NCI-H2196 treated with DMSO at 0.1 percent for 48 hours (cell line): ENCODE results near the gene NBEA.
"Not testable (repeated sequence)": the region's sequence is repeated elsewhere in the genome, so short reads cannot be mapped to it uniquely, and the experiment has no call there.

Source experiments
- DNase-seq: peaks from one replicate; lab custom pipeline; 2025; ENCODE audit not compliant: unreplicated experiment; lab: John Stamatoyannopoulos, UW

The NBEA gene

DNA sequence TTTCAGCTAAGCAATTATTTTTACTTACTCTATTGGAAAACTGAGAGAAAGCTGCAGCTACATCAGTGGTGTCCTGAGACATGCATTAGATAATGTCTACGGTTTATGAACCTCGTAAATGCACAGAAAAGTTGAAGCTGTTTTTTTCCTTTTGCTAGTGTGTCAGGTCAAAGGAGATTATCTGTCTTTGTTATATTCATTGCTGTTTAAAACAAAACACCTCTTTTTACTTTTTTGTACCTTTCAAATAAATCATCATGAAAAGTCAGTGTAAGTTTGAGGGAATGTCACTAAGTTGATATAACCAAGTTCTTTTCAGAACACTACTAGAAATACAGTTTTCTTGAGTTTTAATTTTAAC, 2.2 kb downstream of the NBEA start:
- DNase-seq, result no peak

DNA sequence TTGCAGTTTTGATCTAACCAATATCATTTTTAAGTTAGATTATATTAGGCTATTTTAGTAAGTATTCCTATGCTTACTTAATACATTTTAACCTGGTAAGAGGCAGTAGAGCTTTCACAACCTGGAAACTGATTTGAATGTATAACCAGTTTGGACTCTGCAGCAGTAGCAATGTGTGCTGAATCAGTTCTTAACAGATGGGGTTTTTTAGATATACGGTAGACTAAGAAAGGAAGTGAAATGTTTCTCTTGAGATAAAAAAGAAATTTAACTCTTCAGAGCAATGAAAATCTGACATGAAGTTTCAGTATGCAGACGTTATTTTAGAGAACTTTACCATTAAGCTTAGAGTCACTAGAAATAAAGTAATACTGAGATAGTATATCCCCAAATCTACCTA, 2.7 kb downstream of the NBEA start:
- no peak for DNase-seq

DNA sequence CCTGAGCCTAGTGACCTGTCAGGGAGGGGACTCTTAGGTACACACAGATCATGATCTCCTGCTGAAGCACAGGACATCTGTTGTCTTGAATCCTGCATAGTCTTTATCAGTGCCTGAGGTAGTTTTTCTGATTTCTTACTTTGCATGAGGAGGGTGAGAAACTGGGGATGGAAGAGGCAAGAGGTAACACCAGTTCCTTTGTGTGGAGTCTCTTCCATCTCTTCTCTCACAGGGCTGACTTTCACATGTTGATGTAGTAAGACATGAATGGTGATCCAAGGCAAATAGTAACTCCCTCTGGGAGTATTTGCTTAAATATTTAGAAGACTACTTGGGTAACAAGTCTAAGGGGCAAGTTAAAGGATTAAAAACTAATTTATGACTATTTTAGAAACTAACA, 9.5 kb downstream of the NBEA start:
- DNase-seq, result no peak

DNA sequence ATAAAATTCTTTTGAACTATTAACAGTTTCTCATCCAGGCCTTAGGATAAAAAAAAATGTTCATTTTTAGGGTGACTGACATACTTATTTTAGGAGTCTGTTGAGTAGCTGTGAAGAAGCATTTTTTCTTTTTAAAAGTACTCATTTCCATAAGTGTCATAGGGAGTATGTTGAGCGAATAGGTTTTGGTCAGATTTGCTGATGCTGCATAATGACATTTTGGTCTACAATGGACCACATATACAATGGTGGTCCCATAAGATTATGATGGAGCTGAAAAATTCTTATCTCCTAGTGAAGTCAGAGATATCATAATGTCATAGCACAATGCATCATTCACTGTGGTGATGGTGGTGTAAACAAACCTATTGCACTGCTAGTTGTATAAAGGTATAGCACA, 17.4 kb downstream of the NBEA start:
- no peak for DNase-seq

DNA sequence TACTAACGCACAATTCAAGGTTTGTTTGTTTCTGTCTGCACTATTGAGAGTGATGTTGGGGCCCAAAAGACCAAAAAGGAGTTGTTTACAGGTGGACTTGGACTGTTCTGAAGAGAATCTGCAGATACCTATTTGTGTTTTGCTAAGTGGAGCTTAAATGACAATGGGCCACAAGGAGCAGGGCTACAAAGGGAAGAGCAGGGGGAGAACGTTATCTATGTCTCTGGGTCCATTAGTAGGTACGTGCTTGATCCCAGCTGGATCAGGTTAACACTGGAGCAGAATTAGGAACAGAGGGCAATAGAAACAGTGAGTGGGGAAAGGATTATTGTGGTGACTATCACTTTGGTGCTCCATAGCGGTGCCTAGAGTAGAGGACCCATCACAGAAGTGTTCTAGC, 22.5 kb downstream of the NBEA start:
- no peak for DNase-seq

DNA sequence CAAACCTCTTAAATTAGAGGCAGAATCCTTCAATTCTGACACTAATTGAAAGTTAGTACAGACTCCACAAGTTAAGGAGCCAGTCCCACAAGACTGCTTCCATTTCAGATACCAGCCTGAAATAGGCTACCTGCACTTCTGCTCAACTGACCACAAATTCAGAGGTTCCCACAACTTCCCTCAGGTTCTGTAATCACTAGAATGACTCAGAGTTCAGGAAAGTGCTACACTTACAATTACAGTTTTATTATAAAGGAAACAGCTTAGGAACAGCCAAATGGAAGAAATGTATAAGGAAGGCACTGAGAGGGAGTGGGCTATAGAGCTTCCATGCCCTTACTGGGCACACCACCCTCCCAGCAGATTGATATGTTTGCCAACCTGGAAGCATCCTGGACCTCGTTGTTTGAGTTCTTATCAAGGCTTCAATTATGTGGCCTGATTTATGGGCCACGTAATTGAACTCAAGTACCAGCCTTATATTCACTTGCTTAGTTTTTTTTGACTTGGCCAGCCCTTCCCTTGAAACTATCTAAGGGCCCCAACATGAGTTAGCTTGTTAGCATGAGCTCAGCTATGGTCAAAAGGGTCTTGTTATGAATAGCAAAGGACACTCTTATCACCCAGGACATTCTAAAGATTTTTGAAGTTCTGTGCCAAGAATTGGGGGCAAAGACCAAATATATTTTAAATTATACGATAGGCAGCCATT, 25.9 kb downstream of the NBEA start:
- DNase-seq, result no peak

DNA sequence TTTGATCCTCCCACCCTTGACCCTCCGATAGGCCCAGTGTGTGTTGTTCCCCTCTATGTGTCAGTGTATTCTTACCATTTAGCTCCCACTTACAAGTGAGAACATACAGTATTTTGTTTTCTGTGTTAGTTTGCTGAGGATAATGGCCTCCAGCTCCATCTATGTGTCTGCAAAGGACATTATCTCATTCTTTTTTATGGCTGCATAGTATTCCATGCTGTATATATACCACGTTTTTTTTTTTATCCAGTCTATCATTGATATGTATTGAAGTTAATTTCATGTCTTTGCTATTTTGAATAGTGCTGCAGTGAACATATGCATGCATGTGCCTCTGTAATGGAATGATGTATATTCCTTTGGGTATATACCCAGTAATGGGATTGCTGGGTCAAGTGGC, 27.5 kb downstream of the NBEA start:
- not testable (repeated sequence) for DNase-seq

DNA sequence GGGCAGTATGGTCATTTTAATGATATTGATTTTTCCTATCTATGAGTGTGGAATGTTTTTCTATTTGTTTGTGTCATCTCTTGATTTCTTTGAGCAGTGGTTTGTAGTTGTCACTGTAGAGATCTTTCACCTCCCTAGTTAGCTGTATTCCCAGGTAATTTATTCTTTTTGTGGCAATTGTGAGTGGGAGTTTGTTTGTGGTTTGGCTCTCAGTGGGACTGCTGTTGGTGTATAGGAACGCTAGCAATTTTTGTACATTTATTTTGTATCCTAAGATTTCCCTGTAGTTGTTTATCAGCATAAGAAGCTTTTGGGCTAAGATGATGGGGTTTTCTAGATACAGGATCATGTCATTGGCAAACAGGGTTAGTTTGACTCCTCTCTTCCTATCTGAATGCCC, 28.9 kb downstream of the NBEA start:
- DNase-seq, result no peak

DNA sequence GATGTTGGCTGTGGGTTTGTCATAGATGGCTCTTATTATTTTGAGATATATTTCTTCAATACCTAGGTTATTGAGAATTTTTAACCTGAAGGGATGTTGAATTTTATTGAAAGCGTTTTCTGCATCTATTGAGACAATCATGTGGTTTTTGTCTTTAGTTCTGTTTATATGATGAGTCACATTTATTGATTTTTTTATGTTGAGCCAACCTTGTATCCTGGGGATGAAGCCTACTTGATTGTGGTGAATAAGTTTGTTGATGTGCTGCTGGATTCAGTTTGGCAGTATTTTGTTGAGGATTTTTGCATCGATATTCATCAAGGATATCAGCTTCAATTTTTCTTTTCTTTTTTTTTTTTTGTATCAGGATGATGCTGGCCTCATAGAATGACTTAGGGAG, 29.4 kb downstream of the NBEA start:
- DNase-seq, result no peak

DNA sequence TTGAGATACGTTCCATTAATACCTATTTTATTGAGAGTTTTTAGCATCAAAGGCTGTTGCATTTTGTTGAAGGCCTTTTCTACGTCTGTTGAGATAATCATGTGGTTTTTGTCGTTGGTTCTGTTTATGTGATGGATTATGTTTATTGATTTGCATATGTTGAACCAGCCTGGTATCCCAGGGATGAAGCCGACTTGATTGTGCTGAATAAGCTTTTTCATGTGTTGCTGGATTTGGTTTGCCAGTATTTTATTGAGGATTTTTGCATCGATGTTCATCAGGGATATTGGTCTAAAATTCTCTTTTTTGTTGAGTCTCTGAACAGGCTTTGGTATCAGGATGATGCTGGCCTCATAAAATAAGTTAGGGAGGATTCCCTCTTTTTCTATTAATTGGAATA, 43.1 kb downstream of the NBEA start:
- not testable (repeated sequence) for DNase-seq

DNA sequence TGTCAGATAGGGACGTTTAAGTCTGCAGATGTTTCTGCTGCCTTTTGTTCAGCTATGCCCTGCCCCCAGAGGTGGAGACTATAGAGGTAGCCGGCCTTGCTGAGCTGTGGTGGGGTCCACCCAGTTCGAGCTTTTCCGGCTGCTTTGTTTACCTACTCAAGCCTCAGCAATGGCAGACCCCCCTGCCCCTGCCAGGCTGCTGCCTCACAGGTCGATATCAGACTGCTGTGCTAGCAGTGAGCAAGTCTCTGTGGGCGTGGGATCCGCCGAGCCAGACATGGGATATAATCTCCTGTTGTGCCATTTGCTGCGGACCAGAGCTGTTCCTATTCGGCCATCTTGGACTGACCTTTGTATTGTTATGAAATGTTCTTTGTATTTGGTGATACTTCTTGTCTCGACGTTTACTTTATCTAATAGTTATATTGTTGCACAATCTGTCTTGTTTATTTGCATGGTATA, 46.3 kb downstream of the NBEA start:
- no peak for DNase-seq

DNA sequence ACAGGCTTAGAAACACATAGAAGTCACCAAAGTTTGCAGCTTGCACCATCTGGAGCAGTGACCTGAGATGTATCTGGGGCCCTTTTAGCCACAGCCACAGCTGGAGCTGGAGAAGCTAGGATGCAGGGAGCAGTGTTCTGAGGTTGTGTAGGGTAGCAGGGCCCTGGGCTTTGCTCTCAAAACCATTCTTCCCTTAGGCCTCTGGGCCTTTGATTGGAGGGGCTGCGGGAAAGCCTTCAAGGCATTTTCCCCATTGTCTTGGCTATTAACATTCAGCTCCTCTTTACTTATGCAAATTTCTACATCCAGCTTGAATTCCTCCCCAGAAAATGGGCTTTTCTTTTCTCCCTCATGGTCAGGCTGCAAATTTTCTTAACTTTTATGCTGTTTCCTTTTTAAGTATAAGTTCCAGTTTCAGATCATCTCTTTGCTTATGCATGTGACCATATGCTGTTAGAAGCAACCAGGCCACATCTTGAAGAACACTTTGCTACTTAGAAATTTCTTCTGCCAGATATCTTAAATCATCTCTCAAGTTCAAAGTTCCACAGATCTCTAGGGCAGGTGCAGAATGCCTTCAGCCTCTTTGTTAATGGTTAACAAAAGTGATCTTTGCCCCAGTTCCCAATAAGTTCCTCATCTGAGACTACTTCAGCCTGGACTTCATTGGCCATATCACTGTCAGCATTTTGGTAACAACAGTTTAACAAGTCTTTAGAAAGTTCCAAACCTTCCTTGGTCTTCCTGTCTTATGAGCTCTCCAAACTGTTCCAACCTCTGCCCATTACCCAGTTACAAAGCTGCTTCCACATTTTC, 48.5 kb downstream of the NBEA start:
- DNase-seq, result no peak

DNA sequence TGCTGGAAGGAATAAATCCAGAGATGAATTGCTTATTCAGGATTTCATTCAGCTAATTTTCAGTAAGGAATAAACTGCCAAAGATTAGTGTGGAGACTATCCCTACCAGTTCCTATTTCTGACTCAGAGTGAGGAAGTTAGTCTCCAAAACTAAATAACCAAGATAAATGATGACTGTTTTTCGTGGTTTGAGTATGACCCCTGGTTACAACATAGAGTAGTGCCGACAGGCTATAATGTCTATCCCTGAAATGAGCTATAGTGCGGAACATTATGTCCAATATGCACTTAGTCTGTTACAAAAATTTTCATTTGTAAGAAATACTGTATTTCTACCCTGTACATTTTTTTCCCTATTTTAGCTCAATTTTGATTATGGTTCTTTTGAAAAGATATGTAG, 51.4 kb downstream of the NBEA start:
- DNase-seq, result no peak

DNA sequence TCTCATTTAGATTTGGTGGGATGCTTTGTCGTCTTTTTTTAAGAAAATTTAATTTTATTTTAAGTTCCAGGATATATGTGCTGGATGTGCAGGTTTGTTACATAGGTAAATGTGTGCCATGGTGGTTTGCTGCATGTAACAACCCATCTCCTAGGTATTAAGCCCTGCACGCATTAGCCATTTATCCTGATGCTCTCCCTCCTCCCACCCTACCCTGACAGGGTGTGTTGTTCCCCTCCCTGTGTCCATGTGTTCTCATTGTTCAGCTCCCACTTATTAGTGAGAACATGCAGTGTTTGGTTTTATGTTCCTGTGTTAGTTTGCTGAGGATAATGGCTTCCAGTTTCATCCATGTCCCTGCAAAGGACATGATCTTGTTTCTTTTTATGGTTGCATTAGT, 61.7 kb downstream of the NBEA start:
- DNase-seq, result not testable (repeated sequence)

DNA sequence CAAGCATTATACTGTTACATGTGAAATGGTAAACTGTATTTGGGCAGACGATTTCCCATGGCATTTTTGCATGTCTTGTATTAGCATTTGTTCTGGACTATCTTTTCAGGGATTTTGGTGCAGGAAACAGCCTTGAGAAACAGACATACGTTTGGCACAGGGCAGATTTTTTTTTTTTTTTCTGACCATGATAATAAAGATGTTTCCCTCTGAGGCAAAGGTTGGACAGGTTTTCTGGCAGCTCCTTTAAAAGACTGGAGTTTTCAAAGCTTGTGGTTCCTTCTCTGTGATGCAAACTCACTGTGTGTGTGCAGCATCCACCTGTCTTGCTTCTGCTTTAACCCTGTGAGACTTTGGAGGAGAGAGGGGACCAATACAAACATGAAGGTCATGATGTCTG, 63.0 kb downstream of the NBEA start:
- DNase-seq, result no peak

DNA sequence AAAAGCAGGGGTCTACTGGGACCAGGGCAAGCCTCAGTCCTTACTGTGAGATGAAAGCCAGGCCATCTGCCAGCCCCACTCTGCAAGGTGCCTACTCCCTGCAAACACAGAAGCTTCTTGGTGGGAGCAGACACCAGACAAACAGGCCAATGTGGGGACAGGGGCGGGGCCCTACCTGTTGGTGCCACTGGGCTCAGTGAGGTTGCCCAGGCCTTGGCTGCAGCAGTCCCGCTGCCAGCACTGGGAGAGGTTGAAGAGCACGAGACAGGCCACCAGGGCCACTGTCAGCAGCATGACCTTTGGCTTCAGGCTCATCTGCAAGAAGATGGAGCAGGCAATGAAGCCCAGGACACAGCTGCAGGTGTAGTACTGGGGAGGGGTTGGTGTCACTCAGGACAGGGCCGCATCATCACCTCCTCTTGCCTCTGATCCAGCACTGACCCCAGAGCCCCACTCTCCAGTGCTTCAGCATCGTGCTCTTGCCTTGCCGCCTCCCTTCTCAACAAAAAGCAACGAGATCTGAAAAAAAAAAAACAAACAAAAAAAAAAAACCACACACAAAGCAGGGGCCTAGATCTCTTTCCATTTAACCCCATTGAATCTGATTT, 72.6 kb downstream of the NBEA start:
- no peak for DNase-seq

DNA sequence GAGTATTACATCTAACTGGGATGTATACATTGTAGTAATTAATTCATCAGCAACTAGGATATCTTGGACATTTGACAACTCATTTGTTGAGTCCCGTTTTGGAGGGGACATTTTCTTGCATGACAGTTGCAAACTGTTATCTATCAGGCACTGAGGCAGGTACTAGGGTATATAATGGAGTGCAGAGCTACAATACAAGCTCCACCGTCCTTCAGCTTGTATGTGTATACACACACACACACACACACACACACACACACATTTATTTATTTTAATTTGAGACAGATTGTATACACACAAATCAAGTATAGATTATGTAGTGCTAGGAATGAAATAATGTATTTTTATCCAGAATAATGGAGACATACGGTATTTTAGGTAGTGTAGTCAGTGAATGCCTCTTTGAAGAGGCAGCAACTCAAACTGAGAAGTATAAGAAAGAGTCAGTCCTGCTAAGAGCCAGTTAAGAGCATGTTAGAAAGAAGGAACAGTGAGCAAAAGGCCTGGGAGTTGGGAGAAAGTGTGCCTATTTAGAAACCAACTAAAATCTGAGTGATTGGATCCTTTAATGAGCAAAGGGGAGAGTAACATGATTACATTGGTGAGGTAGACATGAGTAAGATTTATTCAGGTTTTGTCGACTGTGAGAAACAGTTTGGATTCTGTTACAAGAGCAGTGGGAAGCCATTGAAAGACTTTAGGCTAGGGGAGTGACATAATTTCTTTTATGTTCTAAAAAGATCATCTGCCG, 74.5 kb downstream of the NBEA start:
- no peak for DNase-seq

DNA sequence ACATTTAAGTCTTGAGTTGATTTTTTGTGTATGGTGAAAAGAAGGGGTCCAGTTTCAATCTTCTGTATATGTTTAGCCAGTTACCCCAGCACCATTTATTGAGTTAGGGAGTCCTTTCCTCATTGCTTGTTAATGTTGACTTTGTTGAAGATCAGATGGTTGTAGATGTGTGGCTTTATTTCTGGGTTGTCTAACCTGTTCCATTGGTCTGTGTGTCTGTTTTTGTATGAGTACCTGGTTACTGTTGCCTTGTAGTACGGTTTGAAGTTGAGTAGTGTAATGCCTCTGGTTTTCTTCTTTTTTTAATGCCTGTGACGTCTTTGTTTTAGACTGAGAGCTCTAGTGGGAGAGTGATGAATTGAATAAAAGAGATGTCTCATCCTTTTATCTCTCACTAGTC, 83.2 kb downstream of the NBEA start:
- DNase-seq, result no peak

DNA sequence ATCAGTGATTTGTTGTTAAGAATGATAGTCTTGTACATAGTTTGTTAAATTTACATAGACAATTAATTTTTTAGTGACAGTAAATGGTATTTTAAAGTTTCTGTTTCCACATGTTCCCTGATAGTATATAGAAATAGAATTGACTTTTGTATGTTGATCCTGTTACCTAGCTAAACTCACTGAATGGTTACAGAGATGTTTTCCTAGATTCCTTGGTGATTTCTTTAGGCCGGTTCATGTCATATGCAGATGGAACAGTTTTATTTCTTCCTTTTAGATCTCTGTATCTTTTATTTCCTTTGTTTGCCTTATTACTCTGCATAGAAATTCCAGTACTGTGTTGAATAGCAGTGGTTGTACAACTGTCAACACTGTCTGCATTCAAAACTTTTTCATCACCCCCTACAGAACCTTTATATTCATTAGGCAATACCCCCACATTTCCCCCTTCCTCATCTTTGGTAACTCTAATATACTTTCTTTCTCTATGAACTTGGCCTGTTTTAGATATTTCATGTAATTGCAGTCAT, 86.3 kb downstream of the NBEA start:
- DNase-seq, result no peak

DNA sequence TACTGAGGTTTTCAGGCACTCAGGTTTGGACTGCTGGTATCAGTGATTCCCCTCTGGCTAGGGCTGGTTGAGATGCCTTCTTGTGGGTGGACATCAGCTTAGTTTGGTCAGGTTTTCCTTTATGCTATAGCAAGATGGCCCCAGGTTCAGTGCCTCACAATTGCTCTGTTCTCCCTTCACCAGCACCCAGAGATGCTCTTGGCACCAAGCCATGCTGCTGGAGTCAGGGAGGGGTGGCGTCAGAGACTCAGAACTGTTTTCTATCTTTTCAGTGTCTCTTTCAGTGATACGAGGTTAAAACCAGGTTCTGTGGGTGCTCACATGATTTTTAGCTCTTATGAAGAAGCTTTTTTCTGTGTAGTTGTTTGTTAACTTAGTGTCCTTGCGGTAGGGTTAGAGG, 96.9 kb downstream of the NBEA start:
- no peak for DNase-seq

DNA sequence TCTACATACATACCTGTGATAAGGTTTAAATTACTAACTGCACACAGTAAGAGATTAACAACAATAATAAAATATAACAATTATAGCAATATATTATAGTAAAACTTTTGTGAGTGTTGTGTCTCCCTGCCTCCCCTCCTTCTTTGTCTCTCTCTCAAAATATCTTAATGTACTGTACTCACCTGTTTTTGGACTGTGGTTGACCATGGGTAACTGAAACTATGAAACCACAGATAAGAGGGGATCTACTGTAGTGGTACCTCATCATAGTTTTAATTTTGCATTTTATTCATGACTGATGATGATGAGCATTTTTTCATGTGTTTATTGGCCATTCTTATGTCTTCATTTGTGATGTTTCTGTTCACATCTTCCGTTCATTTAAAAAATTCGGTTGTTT, 104.5 kb downstream of the NBEA start:
- DNase-seq, result no peak
